NCI-H2171 treated with DMSO at 0.1 percent for 48 hours (cell line): ENCODE measurements around the gene TTC39B.

Source experiments
- DNase-seq: peaks from one replicate; lab custom pipeline; 2025; lab: John Stamatoyannopoulos, UW

Gene TTC39B

DNA sequence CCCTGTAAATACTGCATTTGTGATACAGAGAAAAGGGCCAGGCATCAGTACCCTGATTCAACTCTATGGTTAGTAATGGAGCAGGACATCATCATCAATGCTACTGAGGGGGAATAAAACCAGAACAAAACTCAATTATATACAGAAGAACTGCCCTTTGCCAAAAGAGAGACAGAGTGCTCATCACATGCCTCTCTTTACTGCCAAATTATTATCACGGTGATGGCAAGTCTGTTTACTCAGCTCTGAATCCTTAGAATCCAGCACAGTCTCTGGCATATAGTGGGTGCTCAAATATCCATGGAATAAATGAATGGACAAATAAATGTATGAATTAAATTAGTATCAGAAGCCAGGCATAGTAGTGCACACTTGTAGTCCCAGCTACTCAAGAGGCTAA is 130.2 kb downstream of the TTC39B start:
- DNase-seq, result no peak

GRCh38 chr9:15163931-15164330 is 143.1 kb downstream of the TTC39B start:
- no peak for DNase-seq

- no peak for DNase-seq
These were observed 145.3 kb downstream of the TTC39B start for GRCh38 chr9:15161753-15162152.

DNA sequence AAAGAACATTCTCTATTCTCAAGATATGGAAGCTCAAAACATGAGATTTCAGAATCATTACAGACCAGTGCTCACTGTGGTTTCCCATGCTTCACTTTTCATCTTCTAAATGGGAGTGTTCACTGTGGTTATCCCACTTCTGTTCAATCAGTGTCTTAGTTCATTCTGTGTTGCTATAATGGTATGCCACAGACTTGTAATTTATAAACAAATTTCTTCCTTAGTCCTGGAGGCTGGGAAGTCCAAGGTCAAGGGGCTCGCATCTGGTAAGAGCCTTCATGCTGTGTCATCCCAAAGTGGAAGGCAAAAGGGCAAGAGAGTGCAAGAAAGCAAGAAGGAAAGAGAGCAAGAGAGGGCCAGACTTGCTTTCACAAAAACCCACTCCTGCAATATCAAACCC is 146.3 kb downstream of the TTC39B start:
- no peak for DNase-seq

DNA sequence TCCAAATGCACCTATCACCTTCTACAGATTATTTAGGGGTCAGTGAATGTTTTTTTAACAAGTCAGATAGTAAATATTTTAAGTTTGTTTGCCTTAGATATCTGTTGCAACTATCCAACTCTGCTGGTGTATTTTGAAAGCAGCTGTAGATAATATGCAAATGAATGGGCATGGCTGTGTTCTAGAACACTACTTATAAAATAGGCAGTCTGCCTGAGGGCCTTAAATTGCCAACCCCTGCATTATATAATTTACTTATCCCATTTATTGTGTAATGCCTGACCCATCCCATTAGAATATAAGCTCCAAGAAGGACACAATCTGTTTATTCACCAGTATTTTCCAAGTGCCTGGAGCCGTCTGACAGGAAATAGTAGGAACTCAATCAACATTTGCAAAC is 149.0 kb downstream of the TTC39B start:
- DNase-seq, result no peak

GRCh38 chr9:15157381-15157780 is 149.6 kb downstream of the TTC39B start:
- DNase-seq, result no peak

DNA sequence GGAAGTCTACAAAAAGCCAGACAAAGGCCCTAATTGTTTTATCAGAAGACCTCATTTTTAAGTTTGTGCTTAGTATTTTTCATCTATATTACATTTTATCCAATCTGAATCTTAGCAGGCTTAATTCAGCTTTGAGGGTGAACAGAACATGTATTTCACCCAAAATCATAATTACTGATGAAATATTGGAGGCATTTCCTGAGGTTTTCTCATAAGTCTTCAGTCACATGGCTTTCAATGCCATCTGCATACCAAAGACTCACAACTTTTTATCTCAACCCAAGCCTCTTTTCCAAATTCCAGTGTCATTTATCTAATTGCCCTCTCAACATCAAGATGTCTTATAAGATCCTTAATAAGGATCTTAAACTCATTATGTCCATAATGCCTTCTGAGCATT is 150.8 kb downstream of the TTC39B start:
- DNase-seq, result no peak

DNA sequence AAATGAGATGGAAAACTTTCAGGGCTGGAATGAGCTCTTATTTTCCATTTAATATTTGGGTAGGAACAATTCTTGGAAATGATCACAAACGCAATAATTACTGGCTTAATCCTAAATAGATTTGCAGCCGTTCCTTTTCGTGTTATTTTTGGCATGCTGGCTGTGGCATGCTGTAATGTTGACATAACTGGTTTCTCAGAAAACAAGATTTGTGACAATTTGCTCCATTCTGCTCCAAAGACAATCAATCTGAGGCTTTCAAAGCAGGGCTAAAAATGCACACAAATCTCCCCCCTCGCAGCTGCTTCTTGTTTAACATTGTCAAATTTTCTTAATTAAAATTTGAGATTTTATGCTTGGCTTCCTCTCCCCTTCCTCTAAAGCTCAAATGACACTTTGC is 151.2 kb downstream of the TTC39B start:
- DNase-seq, result peak; percentile 24

DNA sequence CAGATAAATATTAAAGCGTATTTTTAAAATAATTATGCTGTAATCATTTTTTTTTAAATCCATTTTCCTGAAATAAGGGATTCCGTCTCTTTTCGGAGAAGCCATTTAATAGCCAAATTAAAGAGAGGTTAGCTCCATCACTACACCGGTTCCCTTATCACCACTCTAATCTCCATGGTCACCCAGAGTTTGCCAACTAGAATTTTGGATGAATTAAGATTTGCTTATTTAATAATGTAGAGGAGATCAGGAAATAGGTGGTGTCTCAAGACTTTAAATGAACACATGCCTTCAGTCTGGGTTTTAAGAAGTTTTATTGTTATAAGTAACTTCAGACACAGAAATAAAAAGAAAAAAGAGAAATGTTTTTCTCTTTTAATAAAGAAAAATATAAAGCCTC is 151.7 kb downstream of the TTC39B start:
- no peak for DNase-seq

GRCh38 chr9:15154677-15155076 is 152.3 kb downstream of the TTC39B start:
- no peak for DNase-seq

GRCh38 chr9:15153961-15154360 is 153.1 kb downstream of the TTC39B start:
- no peak for DNase-seq

DNA sequence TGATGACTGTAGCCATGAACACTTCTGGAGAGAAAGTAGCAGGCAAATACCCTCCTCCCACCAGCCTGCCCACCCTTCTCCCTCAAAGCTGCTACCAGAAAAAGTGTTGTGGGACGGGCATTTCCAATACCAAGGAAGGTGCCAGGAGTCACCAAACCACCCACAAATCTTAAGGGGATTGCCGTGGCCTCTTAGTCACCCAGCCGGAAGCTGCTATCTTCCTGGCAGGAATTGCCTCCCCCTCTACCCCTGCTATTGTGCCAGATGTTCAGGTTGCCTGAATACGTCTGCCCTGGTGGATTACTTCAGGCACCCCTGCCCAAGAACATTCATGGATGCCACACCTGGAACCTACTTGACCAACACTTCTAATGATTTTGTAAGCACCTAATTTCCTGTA is 156.1 kb downstream of the TTC39B start:
- DNase-seq, result no peak

GRCh38 chr9:15149450-15149849 is 157.6 kb downstream of the TTC39B start:
- DNase-seq, result no peak

DNA sequence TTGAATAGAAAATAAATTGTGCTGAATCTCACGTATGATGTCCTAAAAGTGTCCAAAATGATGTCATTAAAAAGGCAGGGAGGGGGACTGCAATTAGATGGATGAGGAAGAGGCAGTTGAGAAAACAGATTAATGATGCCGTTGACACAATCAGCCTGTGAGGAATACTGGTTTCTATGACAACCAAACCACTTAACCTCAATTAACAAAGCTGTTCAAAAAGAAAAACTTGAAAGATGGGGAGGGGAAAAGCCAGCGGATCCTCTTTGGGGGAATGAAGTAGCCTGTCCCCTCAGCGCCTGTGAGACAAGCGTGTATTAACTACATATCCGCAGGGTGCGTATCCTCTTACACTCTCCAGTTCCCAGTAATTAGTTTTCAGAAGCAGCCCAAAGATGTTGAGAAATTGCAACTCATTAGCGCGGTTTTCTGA is 160.7 kb downstream of the TTC39B start:
- peak; percentile 80 for DNase-seq

DNA sequence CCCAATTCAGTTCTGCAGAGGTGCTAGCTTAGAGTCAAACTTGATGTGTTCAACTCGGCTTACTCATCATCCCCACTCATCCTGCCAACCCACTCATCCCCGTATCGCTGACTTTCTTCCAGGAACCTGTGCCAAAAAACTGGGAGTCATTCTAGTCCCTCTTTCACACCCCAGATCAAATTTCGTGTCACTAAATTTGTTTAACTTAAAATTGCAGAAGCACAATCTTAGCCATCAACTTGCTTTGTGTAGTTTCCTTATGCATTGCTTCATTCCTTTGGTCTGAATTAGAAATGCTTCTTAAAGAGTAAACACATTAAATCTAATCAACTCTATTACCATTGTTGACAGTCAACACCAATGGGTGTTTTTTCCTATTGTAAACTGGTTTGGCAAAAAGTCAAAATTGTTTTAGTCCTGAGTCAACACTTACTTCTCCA is 162.4 kb downstream of the TTC39B start:
- DNase-seq, result peak; percentile 74

GRCh38 chr9:15142878-15143534 is 164.0 kb downstream of the TTC39B start:
- DNase-seq, result peak; percentile 63

DNA sequence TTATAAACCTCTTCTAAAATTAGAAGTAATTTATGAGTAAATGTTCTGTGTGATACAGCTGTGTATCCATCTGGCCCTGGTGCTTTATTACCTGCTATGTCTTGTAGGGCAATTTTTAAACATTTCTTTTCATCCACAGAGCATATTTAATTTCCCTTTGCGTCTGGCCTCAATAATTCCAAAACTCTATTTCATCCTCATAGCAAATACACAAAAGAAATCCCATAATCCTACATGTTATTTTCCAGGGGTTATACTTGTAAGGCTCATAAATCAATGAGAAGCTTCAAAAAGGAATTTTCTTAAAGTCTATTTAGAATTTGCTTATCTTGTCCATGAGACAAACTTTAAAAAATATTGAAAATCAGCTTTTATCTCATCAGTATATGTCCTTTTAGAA is 167.0 kb downstream of the TTC39B start:
- DNase-seq, result peak; percentile 61

DNA sequence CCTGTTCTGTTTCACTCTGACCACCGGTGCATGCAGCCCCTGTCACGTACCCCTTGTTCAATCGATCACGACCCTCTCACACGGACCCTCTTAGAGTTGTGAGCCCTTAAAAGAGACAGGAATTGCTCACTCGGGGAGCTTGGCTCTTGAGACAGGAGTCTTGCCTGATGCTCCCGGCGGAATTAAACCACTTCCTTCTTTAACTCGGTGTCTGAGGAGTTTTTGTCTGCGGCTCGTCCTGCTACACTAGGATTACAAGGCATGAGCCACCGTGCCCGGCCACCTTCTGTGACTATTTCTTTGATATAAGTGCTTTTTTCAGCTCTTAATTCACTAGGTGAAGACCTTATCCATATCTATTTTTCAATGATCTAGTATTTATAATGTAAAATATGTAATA is 167.5 kb downstream of the TTC39B start:
- no peak for DNase-seq

GRCh38 chr9:15138357-15138686 is 168.7 kb downstream of the TTC39B start:
- DNase-seq, result no peak

DNA sequence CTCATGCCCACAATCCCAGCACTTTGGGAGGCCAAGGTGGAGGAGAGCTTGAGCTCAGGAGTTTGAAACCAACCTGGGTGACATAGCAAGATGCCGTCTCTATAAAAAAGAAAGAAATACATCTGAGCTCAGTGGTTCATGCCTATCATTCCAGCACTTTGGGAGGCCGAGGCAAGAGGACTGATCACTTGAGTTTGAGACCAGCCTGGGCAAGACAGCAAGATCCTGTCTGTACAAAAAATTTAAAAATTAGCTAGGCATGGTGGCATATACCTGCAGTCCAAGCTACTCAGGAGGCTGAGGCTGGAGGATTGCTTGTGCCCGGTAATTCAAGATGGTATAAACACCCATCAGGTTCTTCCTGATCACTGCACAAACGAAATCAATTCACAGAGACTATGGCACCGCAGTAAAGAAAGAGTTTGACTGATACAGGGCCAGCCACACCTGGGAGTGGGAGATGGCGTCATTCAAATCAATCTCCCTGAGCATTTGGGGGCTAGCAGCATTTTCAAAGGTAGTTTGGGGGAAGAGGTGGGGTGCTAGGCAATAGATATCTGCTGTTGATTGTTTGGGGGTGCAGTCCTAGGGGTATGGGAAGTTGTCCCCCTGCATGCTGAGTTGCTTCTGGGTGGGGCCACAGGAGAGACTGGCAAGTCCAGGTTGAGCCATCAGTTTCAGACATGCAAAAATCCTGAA is 169.2 kb downstream of the TTC39B start:
- no peak for DNase-seq

GRCh38 chr9:15137089-15137488 is 169.9 kb downstream of the TTC39B start:
- no peak for DNase-seq

- no peak for DNase-seq
These were observed 170.4 kb downstream of the TTC39B start for GRCh38 chr9:15136646-15137045.

DNA sequence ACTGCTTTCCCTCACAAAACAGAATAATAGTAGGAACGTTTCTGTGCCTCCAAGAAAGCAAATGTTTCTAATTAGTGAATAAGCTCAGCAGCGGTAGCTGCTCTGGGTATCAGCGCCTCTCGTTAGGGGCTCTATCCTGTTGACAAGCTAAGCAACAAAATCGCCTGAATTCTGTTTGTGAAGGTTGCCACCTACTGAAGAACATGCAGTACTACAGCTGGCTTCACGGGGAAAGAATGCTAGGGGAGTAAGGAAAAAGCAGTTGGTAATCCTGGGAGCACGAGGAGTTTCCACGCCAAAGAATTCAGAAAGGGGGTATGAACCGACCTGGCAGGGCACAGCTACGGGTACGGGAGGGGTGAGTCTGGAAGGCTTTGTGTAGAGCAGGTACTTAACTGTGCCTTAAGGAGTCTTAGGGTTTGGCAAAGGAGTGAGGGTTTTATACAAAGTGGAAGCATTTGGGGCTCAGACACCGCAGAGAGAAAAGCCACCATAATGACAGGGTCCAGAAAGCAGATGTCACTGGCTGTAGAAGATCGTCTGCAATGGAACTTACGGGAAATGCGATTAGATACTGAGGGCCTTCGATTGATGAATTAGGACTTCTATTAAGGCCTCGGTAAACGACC is 171.7 kb downstream of the TTC39B start:
- DNase-seq, result peak; percentile 64

DNA sequence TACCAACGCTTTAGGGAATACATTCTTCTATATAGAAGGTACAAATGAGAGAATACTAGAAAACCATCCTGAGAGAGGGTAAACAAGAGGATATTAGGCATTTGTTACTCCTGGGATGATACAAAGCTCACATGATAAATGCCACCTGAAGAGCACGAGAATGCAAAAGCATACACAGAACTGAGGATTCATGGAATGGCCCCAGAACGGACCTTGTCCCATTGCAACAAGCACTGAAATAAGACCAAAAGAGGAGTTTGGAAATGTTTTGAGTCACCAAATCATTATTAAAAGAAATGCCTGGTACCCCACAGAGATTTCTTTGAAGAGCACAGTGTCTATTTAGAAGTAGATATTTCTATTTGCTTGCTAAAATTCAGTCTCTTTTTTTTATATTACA is 173.5 kb downstream of the TTC39B start:
- no peak for DNase-seq
